ENCODE measurements around the gene OR10T2. TPM values are rescaled to one million over a fixed set of nuclear protein-coding genes. Genes with fewer than 3 reads are reported as not detected.
"Not testable (repeated sequence)": the region's sequence is repeated elsewhere in the genome, so short reads cannot be mapped to it uniquely, and the experiment has no call there.

The OR10T2 gene
- polyA plus RNA-seq, 3 donors, result not detected

DNA sequence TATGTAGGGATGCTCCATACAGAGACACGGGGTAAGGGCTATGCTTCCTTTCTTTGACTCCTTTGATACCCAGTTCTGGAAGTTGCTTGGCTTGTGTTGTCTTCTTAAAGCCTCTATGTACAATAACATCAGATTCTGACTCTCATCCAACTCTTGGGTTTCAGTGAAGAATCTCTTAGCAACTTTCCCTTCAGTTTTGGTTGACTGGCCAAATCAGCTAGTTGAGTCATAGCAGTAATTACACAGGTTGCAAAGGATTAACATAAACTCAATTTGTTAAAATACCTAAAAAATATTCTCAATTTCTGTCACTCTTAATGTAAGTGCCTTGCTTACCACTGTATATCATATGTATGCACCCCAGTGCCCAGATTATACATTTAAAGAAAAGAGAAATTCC is 36.3 kb downstream of the OR10T2 start:
- DNase-seq (ENCODE audit: extremely low read depth in 1 of 11, low read depth in 9 of 11, low spot score in 4 of 11), result no peak

DNA sequence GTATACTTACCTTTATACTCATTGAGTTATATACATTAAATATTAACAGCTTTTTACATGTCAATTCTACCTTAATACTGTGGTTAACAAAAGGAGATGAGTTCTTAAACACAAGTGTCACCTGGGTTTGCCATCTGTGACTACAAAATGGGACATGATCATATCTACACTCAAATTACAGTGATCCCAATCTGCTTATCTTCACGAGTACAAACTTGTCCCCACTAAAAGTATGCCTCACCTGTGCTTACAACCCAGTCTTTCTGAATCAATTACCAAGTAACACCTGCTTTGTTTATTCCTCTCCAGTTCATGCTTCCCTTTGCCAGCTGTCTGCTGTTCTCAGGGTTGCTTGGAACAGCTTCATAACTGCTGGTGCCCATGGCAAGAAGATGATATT is 36.8 kb downstream of the OR10T2 start:
- DNase-seq (ENCODE audit: extremely low read depth in 1 of 11, low read depth in 9 of 11, low spot score in 4 of 11), result no peak

DNA sequence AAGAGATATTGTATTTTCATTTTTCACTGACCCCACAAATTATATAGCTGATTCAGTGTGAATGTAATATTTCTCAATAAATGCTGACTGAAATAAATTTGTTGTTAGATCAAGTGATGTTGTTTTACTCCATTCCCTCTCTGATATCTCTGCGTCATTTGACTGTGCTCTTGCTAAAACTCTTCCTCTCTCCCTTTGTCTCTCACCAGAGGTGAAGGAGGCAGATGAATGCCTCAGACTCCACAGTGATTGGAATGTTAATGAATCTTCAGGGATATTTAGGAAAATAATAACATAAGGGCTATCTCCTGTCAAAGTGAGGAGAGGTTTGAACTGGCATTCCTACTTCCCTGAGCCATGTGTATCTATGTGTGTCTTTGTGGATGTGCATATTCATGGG is 41.8 kb downstream of the OR10T2 start:
- no peak for DNase-seq (ENCODE audit: extremely low read depth in 1 of 11, low read depth in 9 of 11, low spot score in 4 of 11)

DNA sequence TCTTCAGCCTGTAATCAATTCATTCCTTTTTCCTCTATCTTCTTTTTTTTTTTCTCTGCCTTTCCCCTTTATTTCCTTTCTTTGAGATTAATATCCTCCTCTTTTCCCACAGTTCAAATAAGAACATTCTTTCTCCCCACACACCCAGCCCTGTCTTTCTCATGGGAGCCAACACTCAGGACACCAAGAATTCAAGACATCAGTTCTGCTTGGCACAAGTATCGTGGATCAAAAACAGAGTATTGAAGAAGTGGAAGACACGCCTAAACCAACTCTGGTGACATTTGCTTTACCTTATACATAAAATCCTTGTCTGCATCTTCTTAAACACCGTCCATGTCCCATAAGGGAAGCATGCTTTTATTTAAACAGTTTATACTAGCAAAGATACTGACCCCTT is 42.6 kb downstream of the OR10T2 start:
- no peak for DNase-seq (ENCODE audit: extremely low read depth in 1 of 11, low read depth in 9 of 11, low spot score in 4 of 11)

DNA sequence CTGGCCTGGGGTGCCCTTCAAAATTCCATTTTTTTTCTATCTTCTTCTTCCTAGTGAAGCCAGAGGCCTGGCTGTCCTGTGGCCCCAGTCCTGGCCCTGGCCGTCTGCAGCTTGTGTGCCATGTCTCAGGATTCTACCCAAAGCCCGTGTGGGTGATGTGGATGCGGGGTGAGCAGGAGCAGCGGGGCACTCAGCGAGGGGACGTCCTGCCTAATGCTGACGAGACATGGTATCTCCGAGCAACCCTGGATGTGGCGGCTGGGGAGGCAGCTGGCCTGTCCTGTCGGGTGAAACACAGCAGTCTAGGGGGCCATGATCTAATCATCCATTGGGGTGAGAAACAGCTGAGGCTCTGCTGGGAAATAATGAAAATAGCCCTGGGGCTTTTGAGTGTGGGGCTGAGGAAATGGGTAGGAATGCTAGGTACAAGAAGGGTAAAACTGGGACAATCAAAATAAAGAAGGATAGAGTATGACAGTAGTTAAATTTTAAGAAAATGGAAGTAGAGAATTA is 43.4 kb downstream of the OR10T2 start:
- no peak for DNase-seq (ENCODE audit: extremely low read depth in 1 of 11, low read depth in 9 of 11, low spot score in 4 of 11)

DNA sequence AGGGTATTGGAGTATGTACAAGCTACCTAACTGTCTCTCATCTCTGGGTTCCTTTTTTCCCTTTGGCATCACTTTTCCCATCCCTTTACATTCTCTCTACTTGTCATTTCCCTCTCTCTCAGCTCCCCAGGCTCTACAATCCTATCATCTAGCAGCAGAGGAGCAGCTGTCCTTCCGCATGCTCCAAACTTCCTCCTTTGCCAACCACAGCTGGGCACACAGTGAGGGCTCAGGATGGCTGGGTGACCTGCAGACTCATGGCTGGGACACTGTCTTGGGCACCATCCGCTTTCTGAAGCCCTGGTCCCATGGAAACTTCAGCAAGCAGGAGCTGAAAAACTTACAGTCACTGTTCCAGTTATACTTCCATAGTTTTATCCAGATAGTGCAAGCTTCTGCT is 45.0 kb downstream of the OR10T2 start:
- DNase-seq (ENCODE audit: extremely low read depth in 1 of 11, low read depth in 9 of 11, low spot score in 4 of 11), result no peak

DNA sequence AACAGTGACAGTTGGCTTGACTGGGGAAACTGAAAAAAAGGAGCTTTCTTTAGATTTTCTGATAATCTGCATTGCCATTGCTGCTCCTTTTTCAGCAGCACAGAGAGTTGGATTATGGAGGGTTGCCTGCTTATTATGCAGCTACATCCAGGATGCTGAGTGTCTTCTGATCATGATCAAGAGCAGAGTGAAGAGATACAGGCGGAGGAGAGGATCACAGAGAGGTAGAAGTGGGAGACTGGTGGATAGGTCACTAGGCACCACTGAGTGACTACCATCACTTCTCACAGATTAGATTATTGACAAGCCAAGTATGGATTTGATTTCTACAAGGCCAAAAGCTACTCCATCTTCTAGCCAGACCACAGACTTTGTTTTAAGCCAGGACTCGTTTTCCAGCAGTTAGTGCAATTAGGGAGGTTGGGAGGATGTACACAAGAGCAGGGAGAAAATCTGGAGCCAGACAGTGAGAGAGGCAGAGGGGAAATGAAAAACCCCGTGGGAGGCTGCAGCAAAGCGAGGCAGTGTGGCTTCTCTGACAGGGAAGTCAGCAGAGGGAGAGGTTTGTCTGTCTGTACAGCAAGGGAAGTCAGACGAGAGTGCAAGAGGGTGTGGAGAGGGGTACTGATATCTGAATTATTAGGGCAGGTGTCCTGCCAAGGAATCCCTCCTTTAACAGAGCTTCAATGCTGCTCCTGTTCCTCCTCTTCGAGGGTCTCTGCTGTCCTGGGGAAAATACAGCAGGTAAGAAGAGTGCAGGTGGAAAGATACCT is 45.8 kb downstream of the OR10T2 start, which contains the start of gene CD1E:
Gene CD1E, plus strand, starts transcription at position 592 of the 773 bp plus-strand sequence. Its CDS starts 95 bp downstream, at position 687.
- DNase-seq (ENCODE audit: extremely low read depth in 1 of 11, low read depth in 9 of 11, low spot score in 4 of 11), result no peak

DNA sequence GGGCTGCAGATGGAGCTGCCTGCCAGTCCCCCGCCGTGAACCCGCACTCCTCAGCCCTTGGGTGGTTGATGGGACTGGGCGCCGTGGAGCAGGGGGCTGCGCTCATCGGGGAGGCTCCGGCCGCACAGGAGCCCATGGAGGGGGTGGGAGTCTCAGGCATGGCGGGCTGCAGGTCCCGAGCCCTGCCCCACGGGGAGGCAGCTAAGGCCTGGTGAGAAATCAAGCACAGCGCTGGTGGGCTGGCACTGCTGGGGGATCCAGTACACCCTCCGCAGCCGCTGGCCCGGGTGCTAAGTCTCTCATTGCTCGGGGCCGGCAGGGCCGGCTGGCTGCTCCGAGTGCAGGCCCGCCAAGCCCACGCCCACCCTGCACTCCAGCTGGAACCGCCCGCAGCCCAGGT is 50.3 kb downstream of the OR10T2 start:
- not testable (repeated sequence) for DNase-seq (ENCODE audit: extremely low read depth in 1 of 11, low read depth in 9 of 11, low spot score in 4 of 11)

Other genes starting within 250 kb of the OR10T2 start
- gene CD1D, start 218.6 kb downstream of the OR10T2 start, polyA plus RNA-seq (ENCODE audit: insufficient read length in 3 of 3), result 1 to 10 TPM; 6.6 to 7.6 (median 7.2) TPM
- gene CD1A, start 145.0 kb downstream of the OR10T2 start, polyA plus RNA-seq (ENCODE audit: insufficient read length in 3 of 3), result not detected
- gene CD1C, start 109.5 kb downstream of the OR10T2 start, polyA plus RNA-seq (ENCODE audit: insufficient read length in 3 of 3), result 1 to 10 TPM in 2 of 3 donors, under 1 TPM in 1; 0.92 to 1.2 (median 1.2) TPM
- gene CD1B, start 67.9 kb downstream of the OR10T2 start, polyA plus RNA-seq (ENCODE audit: insufficient read length in 3 of 3), result not detected
- under 1 TPM in 2 of 3 donors, not detected in 1; 0.11 to 0.27 TPM for gene CD1E, start 45.6 kb downstream of the OR10T2 start, polyA plus RNA-seq (ENCODE audit: insufficient read length in 3 of 3)
- gene OR10K2, start 26.8 kb upstream of the OR10T2 start, polyA plus RNA-seq (ENCODE audit: insufficient read length in 3 of 3), result not detected
- gene OR10K1, start 62.4 kb upstream of the OR10T2 start, polyA plus RNA-seq (ENCODE audit: insufficient read length in 3 of 3), result under 1 TPM in 1 of 3 donors, not detected in 2; 0.05 TPM
- not detected for gene OR10R2, start 72.8 kb upstream of the OR10T2 start, polyA plus RNA-seq (ENCODE audit: insufficient read length in 3 of 3)
- gene OR6Y1, start 154.9 kb upstream of the OR10T2 start, polyA plus RNA-seq (ENCODE audit: insufficient read length in 3 of 3), result not detected
- gene OR6P1, start 171.1 kb upstream of the OR10T2 start, polyA plus RNA-seq (ENCODE audit: insufficient read length in 3 of 3), result not detected
- not detected for gene OR10X1, start 180.4 kb upstream of the OR10T2 start, polyA plus RNA-seq (ENCODE audit: insufficient read length in 3 of 3)
- gene OR10Z1, start 205.8 kb upstream of the OR10T2 start, polyA plus RNA-seq (ENCODE audit: insufficient read length in 3 of 3), result under 1 TPM in 2 of 3 donors, not detected in 1; 0.01 to 0.08 TPM